Activated T-cell treated with anti-CD3 and anti-CD28 coated beads for 1 hour (primary cell): Measurements from ENCODE around the gene GLRA3.
"Not testable (repeated sequence)": the region's sequence is repeated elsewhere in the genome, so short reads cannot be mapped to it uniquely, and the experiment has no call there.

Source experiments
- DNase-seq: peaks from one replicate; pipeline ENCODE4 v3.0.0-alpha.2; 2020; ENCODE audit warnings: low read depth

GLRA3 gene

DNA sequence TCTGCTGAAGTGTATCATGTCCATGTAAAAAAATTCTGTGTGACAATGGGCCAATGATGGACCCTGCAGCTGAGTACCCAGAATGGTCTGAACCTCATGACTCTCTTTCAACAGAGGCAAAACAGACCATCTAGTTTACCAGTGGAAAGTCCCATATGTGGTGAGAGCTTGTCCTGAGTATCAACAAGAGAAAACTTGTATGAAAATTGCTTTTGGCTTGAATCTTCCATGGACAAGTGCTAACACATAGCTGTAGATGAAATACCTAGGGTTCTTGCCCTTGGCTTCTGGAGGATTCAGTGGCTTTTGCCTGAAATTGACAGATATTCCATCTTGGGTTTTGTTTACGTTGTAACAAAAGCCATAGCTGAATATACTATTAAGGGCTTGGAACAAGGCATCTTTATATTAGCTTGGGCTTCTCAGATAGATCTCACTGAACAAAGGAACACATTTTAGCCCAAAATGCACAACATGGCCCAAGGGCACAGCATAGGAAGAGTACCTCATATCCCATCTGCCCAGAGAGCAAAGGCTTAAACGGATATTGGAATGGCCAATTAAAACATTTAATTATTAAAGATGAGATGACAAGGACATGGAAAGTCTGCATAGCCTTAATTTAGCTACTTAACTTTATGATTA, 178.2 kb downstream of the GLRA3 start:
- no peak for DNase-seq

DNA sequence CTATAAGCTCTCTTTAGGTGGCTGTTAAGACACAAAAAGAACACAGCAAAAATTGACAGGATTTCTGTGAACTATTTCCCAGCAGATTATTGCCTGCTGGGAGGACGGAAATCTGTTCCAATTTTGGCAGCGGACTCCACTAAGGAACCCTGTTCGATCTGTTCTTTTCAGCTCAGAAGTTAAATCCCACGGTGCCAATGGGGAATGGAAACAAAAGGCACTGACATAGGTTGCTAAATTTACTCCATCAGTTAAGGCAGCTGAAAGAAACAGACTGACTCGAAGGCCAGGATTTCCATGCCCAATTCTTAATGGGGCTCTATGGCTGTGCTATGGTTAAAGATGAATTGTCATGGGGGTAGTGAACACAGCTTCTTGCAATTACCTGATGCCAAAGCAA, 180.2 kb downstream of the GLRA3 start:
- DNase-seq = no peak

DNA sequence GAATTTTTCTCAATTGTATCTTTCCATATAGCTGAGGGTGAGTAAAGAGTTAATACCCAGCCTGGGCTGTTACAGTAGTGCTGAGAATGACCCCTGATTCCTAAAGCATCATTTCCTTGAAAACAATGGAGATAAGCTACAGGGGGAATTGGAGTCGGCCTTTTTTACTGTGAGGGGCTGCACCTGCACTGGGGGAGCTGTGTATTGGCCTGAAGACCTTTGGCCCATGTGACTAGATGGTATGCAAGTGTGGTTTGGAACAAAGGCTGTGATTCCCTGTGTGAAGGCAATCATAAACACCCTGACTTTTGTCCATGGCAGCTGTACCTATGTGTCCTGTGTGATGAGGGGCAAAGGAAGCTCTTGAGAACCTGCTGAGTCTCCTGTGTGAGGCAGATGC, 182.7 kb downstream of the GLRA3 start:
- no peak for DNase-seq

DNA sequence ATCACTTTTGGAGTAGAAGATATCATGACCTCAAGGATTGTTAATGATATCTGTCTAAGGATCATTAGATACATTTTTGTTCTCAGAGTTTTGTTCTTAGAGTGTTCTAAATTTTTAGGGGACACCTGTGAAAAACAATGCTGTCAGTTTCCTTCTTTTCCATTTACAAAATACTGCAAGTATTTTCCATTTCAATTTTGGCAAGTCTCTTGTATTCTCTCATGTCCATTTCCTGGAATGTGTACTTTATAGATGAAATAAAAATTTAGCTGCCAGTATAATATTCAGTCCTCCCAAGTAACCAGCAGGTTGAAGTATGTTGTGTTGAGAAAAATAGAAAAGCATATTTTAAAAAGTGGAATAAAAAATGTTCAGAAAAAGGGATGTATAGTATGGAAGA, 188.9 kb downstream of the GLRA3 start:
- no peak for DNase-seq

DNA sequence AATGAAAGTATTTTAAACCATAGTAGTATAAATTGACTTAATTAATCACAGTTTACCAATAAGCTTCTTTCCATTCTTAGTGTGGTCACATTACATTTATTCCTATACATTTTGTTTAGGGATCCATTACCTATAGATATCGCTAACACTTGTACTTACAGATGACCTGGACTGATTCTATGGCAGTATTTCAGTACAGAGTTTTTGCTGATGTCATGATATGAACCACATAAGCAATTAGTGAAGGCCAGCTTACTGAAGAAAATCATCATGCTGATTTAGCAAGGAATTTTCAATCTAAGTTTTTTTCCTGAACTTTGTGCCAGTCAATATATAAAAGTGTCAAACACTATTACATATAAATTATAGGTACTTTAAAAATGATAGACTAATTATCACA, 193.3 kb downstream of the GLRA3 start:
- no peak for DNase-seq

DNA sequence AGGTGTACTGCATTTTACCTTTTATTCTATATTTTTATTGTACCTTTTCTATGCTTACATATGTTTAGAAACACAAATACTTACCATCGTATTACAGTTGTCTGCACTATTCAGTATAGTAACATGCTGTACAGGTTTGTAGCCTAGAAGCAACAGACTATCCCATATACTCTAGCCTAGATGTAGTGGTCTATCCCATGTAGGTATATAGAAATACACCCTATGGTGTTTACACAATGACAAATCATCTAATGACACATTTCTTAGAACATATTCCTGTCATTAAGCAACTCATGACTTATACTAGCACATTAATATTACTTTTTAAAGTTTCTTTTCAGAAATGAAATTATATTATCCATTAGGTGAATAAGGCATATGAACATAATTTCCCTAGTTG, 195.6 kb downstream of the GLRA3 start:
- no peak for DNase-seq

DNA sequence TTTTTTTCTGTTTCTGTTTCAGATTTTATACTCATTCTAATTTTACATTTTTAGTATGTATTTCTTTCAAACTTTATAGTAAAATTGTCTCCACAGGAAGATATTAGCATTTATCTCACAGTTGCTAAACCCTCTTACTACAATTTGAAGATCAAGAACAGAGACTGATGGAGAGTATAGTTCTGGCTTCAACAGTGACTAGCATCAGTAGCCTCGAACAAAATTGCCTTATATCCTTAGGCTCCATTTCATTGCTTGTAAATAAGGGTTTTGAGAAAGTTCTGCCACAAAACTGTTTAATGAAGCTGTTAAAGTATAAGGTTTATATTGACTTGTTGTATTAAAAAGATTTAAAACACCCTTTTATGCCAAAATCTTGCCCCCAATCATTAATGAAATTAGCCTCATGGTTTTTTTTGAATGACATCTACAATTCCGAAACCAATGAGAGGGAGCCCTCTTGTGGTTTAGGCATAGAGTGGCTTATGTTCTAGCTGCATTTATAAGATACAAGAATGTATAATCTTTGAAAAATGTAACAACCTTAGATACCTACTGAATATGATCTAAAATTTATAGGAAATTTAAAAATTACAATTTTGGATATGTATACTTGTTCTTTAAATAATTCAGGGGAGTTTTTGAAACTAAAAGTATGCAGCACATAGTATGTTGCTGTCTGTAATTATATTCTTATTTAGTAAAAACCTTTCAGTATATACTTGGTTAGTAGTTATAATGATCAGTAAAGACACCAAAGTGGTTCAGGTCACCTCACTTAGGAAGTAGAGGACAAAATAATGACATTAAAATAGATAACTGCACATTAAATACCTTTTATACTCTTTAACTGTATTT, 196.9 kb downstream of the GLRA3 start:
- no peak for DNase-seq

DNA sequence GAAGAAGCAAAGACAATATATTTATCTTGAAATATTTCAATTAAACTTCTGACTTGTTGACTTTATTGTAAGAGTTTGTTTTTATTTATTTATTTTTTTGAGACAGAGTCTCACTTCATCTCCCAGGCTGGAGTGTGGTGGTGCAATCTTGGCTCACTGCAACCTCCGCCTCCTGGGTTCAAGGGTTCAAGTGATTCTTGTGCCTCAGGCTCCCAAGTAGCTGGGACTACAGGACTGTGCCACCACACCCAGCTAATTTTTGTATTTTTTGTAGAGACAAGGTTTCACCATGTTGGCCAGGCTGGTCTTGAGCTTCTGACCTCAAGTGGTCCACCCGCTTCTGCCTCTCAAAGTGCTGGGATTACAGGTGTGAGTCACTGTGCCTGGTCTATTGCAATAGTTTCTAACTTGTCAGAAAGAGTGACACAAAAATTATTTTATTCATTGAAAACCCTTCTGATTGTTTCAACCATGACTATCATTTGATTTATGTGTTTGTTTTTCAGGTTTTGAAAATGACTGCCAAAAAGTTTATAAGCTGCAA, 199.1 kb downstream of the GLRA3 start:
- not testable (repeated sequence) for DNase-seq

DNA sequence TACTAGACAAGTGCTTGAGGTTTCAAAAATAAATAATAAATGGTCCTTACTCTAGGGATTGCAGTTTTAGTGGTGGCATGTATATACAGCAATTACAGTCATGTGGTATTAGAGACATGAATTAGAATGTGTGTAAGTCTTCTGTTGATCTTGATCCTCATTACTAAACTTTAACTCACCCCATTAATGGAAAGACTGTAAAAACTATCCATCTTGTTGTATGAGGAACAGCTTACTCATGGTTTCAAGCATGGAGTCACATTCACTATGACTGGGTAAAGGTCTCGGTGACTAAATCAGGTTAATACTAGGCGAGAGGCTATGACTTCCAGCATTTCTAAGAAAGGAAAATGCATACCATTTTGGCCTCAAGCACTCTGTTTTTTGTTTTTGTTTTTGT, 199.8 kb downstream of the GLRA3 start:
- DNase-seq = no peak

DNA sequence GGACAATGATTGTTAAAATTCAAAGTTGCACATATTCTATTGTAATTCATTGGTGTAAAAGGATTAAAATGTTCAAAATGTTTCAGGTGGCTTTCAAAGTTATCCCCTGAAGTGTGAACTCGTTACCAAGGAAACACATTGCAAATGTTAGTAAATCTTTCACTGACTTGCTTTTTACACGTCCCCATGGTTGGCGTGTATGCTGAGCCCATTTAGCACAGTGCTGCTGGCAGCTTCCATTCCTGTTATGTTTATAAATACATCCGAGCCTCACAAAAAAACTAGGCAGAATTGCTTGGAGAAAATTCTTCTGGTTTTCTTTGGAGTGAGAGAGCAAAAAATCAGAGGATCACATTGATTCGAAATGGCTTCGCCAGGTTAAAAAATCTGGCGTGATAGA, 200.9 kb downstream of the GLRA3 start:
- no peak for DNase-seq

DNA sequence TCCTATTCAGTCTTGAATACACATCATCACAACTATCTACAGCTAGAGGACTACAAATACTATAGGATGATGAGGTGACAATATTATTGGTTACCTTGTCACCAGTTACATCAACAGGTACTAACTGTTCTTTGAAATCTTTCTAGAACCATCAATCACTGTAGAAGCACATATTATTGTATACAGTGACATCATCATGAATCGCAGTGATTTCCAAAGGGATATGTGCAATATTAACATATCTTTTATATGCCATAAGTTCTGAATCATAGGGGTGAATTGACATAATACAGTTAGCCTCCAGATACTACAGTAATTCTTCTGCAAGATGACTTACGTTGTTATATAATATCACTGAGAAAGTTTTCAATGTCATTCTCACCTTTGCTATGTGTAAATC, 201.6 kb downstream of the GLRA3 start:
- no peak for DNase-seq

DNA sequence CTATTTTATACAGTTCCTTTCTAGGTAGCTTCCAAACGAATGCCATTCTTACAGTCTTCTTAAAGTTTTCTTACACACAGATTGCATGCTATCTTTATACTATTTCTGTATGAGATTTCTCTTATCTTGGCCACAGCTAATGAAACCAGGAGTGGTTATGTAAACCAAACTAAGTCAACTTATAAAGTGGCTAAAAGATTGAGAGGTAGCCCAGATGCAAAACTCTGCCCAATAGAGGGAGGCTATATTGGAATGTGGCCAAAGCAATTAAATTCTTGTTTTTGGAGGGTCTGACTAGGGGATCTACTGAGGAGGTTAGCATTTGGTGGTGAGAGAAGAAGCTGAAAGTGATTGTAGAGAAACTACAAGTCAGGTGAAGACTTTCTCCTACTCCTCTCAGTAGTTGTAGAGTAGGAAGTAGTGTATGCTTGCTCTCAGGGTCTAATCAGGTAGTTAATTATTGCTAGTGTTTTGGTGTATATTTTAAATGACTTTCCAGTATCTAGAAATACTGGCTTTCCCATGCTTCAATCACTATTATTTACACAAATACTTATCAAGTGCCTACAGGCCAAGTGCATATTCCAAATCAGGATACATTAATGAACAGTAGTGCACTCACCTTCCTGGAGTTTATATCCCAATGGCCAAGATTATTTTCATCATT, 202.6 kb downstream of the GLRA3 start:
- DNase-seq = no peak

DNA sequence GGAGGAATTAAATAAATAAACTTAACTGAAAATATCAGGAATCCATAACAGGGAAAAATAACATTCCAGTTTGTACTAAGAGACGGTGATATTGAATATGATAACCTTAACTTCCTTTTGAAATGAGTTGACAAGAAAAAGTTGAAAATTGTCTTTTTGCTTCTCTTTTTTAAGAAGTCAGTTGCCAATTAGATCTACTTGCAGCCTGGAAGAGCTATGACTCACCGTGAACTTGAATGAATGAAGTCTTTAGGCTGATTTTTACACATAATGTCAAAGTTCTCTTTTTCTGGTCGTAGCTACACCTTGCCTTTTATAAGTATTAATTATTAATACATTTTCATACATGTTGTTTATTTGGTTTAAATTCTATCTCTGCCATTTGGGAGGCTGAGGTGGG, 212.4 kb downstream of the GLRA3 start:
- no peak for DNase-seq

DNA sequence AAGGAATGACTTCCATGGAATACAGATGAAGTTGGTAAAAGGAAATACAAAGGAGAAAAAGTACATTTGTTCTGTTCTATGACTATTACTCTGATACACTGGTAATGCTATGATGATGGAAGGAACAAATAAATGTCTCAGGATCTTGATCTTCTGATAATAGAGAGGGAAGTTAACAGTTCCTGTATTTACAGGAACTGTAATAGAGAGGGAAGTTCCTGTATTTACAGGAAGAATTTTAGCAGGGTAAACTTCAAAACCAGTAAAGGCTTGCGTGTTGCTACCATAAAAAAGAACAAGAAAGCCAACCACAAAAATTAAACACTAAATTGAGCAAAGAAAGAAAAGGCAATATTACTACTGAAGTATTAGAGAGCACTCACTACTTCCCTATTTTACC, 215.1 kb downstream of the GLRA3 start:
- DNase-seq = no peak

DNA sequence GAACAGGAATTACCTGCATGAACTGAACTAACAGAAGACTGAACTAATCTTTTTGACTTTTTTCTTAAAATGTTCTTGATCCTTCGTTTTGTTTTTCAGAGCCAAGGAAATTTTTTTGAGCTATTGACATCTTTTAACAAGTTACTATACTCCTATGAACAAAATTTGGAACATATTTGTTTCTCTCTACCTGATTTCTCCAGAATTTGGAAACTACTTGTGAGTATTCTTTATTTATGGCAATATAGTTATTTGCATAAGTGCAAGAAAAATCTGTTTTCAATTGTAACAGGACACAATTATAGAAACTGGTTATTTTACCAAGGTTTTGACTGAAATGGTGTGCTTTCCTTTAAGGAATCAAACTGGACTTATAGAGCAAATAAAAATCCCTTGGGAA, 217.3 kb downstream of the GLRA3 start:
- no peak for DNase-seq

DNA sequence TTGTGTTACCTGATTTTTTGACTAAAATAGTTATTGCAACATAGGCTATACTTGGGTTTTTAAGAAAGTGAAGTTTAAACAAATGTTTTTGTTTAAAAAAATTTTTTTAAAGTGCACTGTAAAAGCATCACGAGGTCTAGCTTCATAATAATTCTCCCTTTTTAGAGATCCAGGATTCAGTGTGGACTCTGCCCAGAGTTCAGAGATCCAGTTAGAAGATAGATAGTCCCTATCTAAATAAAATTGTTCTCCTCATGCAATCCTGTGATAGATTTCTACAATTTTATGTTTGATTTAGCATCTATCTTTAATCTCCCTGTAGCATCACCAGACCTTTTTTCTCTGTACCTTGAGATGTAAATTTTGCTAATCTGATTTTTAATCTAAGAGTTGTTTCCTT, 221.3 kb downstream of the GLRA3 start:
- DNase-seq = no peak

DNA sequence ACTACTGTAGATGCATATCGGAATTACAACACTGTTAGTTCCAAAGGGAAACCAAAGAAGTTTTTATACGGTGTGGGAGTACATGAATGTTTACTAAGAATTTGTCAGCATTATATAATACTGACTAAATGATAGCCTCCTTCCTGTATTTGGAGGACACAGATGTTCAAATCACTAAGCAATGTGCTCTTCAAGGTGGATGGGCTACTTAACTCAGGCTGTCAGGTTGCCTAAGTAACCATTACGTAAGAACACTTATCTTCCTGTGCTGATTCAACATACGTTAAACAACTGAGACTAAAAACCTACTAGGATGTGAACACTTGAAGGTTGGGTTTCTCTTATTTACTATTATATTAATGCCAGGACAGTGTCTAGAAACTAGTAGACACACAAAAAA, 224.8 kb downstream of the GLRA3 start:
- DNase-seq = no peak

DNA sequence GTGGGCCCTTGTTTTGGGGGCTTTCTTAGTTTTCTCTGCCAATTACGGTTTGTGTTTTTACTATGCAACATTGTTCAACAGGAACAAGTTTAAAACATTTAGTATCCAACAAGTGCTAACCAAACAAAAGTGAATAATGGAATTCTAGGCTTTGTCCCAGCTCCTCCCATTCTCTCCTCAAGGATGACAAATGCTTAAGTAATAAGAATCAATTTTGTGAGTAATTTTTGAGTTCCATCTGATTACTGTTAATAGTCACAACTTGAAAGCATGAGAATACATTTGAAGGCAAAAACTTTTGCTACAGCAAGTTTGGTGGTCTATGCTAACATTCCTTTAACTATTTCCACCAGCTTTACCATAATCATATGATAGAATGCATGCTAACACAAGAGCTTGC, 228.7 kb downstream of the GLRA3 start:
- DNase-seq = no peak

DNA sequence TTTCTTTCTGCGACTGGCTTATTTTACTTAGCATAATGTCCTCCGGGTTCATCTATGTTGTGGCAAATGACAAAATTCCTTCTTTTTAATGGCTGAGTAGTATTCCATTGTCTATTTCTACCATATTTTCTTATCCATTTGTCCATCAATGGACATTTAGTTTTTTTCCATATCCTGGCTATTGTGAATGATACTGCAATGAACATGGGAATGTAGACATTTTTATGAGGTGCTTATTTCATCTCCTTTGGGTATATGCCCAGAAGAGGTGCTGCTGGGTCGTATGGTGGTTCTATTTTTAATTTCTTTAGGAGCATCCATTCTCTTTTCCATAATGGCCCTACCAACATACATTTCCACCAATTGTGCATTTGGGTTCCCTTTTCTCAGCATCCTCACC, 230.2 kb downstream of the GLRA3 start:
- DNase-seq = no peak

DNA sequence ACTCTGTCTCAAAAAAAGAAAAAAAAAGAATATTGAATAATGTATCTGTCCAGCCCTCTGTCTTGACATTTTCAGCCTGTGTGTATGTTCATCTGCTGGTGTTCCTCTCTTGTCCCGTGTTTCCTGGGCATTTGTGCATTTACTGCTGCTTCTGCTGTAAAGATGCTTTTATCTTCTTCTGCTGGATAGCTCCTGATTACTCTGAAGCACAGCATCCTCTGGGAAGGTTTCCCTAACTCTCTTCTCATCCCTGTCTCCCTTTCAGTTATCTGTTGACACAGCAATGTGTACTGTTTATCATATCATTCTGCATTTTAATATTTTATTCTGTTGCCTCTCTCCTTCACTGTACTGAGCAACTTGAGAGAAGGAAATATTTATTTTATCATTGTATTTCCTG, 232.5 kb downstream of the GLRA3 start:
- DNase-seq = no peak

DNA sequence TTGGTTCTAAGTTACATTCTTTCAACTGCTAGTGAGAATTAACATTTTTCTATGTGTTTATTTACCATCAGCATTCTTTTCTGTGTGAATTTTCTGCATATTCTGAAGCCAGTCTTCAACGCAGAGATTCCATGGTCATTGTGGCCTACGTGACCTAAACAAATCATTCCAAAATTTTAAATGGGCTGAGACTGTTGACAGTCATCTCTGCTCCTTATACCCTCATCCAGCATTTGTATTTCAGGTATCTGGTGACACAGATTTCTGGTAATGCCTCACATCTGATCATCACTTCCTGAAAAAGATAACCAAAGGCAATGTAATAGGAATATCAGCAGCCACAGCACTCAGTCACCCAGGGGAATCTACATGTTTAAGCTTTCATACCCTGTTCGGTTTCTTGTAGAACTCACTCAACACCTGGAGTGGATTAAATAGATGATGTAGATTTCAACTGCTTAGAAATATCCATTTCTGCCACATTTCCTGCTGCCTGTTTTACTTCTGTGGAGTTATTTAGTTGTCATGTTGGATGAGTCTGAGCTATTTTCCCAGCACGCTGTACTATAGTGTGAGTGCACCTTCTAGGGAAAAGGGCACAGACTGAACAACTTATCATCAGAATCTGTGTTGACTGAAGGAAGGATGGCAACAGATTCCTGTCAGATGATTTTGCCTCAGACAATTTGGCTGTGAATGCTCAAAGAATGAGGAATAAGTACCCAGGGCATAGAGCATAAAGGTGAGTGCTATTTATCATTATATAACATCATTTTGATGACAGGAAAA, 233.7 kb downstream of the GLRA3 start:
- DNase-seq = no peak

DNA sequence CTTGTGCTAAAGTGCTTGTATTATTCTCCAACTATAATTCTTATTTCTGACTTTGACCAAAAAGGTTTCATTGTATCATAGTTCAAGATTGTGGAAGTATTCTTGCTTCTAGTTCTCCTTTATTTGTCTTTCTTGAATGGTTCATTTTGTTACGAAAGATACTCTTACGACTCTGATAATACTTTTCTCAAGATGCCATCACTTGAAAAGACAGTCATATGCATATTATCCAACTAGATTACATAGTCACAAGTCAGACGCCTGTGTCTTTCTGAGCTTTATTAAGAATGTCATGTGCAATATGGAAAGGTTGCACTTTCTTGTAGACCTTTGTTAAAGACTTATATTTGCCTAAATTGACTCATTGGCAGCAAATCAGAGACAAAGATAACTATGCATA, 235.3 kb downstream of the GLRA3 start:
- DNase-seq = no peak
